ENCODE data around the gene FAM120A.

The FAM120A gene

GRCh38 chr9:93541581-93542349 lies 90.3 kb downstream of the FAM120A start:
- Histone ChIP-seq H3K36me3 (ENCODE audit: control insufficient read depth, insufficient read depth, low read length) (no peaks in the 10 kb centered on the region), H3K4me1 (ENCODE audit: control insufficient read depth, insufficient read depth, low read length) (no peaks in the 10 kb centered on the region), H3K27me3 (ENCODE audit: control insufficient read depth, insufficient read depth, low read length, poor library complexity, severe bottlenecking) (no peaks in the 10 kb centered on the region), H3K4me3 (ENCODE audit: insufficient read depth, low read depth, low read length) (no peak overlapping the region), H3K9me3 (ENCODE audit: control insufficient read depth, low read length) (no peaks in the 10 kb centered on the region), H3K27ac (ENCODE audit: insufficient read depth, low read depth, low read length, poor library complexity, severe bottlenecking) (no peak overlapping the region)
- 94 to 95% methylated on average over 8 of the region's 8 CpGs for WGBS, 2 experiments

- Histone ChIP-seq H3K27ac (ENCODE audit: insufficient read depth, low read depth, low read length, poor library complexity, severe bottlenecking) (no peak overlapping the region), H3K36me3 (ENCODE audit: control insufficient read depth, insufficient read depth, low read length) (no peaks in the 10 kb centered on the region), H3K4me1 (ENCODE audit: control insufficient read depth, insufficient read depth, low read length) (no peaks in the 10 kb centered on the region), H3K9me3 (ENCODE audit: control insufficient read depth, low read length) (no peaks in the 10 kb centered on the region), H3K4me3 (ENCODE audit: insufficient read depth, low read depth, low read length) (no peak overlapping the region), H3K27me3 (ENCODE audit: control insufficient read depth, insufficient read depth, low read length, poor library complexity, severe bottlenecking) (no peaks in the 10 kb centered on the region)
- 92 to 98% methylated on average over 9 of the region's 9 CpGs for WGBS, 2 experiments
Observed at GRCh38 chr9:93543117-93543516, 91.6 kb downstream of the FAM120A start.

GRCh38 chr9:93546356-93546755 lies 94.9 kb downstream of the FAM120A start:
- Histone ChIP-seq H3K9me3 (ENCODE audit: control insufficient read depth, low read length) (no peaks in the 10 kb centered on the region), H3K4me1 (ENCODE audit: control insufficient read depth, insufficient read depth, low read length) (no peaks in the 10 kb centered on the region), H3K27ac (ENCODE audit: insufficient read depth, low read depth, low read length, poor library complexity, severe bottlenecking) (no peak overlapping the region), H3K4me3 (ENCODE audit: insufficient read depth, low read depth, low read length) (no peak overlapping the region), H3K27me3 (ENCODE audit: control insufficient read depth, insufficient read depth, low read length, poor library complexity, severe bottlenecking) (no peaks in the 10 kb centered on the region), H3K36me3 (ENCODE audit: control insufficient read depth, insufficient read depth, low read length) (peaks cover 6% of the 10 kb centered on the region)
- WGBS, 2 experiments, result 71 to 75% methylated on average over 11 of the region's 11 CpGs

- WGBS, 2 experiments, result 94 to 95% methylated on average over 5 of the region's 5 CpGs
- H3K9me3 ChIP-seq (ENCODE audit: control insufficient read depth, low read length), result no peaks in the 10 kb centered on the region
- no peak overlapping the region for H3K4me3 ChIP-seq (ENCODE audit: insufficient read depth, low read depth, low read length)
- H3K4me1 ChIP-seq (ENCODE audit: control insufficient read depth, insufficient read depth, low read length), result no peaks in the 10 kb centered on the region
- no peaks in the 10 kb centered on the region for H3K27me3 ChIP-seq (ENCODE audit: control insufficient read depth, insufficient read depth, low read length, poor library complexity, severe bottlenecking)
- H3K36me3 ChIP-seq (ENCODE audit: control insufficient read depth, insufficient read depth, low read length), result peaks cover 9% of the 10 kb centered on the region
- no peak overlapping the region for H3K27ac ChIP-seq (ENCODE audit: insufficient read depth, low read depth, low read length, poor library complexity, severe bottlenecking)
Observed at GRCh38 chr9:93549611-93550010, 98.1 kb downstream of the FAM120A start.

GRCh38 chr9:93552923-93553322 lies 101.4 kb downstream of the FAM120A start:
- H3K27me3 ChIP-seq (ENCODE audit: control insufficient read depth, insufficient read depth, low read length, poor library complexity, severe bottlenecking), result no peaks in the 10 kb centered on the region
- no peak overlapping the region for H3K27ac ChIP-seq (ENCODE audit: insufficient read depth, low read depth, low read length, poor library complexity, severe bottlenecking)
- H3K4me3 ChIP-seq (ENCODE audit: insufficient read depth, low read depth, low read length), result no peak overlapping the region
- no peaks in the 10 kb centered on the region for H3K9me3 ChIP-seq (ENCODE audit: control insufficient read depth, low read length)
- H3K4me1 ChIP-seq (ENCODE audit: control insufficient read depth, insufficient read depth, low read length), result no peaks in the 10 kb centered on the region
- H3K36me3 ChIP-seq (ENCODE audit: control insufficient read depth, insufficient read depth, low read length), result peaks cover 9% of the 10 kb centered on the region
- WGBS, 2 experiments, result 100% methylated on average over 1 of the region's 1 CpG

- H3K4me3 ChIP-seq (ENCODE audit: insufficient read depth, low read depth, low read length), result no peak overlapping the region
- WGBS, 2 experiments, result 72 to 73% methylated on average over 4 of the region's 4 CpGs
- no peaks in the 10 kb centered on the region for H3K27me3 ChIP-seq (ENCODE audit: control insufficient read depth, insufficient read depth, low read length, poor library complexity, severe bottlenecking)
- no peak overlapping the region for H3K27ac ChIP-seq (ENCODE audit: insufficient read depth, low read depth, low read length, poor library complexity, severe bottlenecking)
- peaks cover 8% of the 10 kb centered on the region for H3K36me3 ChIP-seq (ENCODE audit: control insufficient read depth, insufficient read depth, low read length)
- H3K4me1 ChIP-seq (ENCODE audit: control insufficient read depth, insufficient read depth, low read length), result no peaks in the 10 kb centered on the region
- no peaks in the 10 kb centered on the region for H3K9me3 ChIP-seq (ENCODE audit: control insufficient read depth, low read length)
Observed at GRCh38 chr9:93555370-93555769, 103.9 kb downstream of the FAM120A start.

GRCh38 chr9:93557366-93558137 lies 106.1 kb downstream of the FAM120A start:
- H3K36me3 ChIP-seq (ENCODE audit: control insufficient read depth, insufficient read depth, low read length), result peaks cover 11% of the 10 kb centered on the region
- no peak overlapping the region for H3K27ac ChIP-seq (ENCODE audit: insufficient read depth, low read depth, low read length, poor library complexity, severe bottlenecking)
- no peaks in the 10 kb centered on the region for H3K4me1 ChIP-seq (ENCODE audit: control insufficient read depth, insufficient read depth, low read length)
- no peaks in the 10 kb centered on the region for H3K9me3 ChIP-seq (ENCODE audit: control insufficient read depth, low read length)
- 91 to 93% methylated on average over 15 of the region's 15 CpGs for WGBS, 2 experiments
- H3K4me3 ChIP-seq (ENCODE audit: insufficient read depth, low read depth, low read length), result no peak overlapping the region
- H3K27me3 ChIP-seq (ENCODE audit: control insufficient read depth, insufficient read depth, low read length, poor library complexity, severe bottlenecking), result no peaks in the 10 kb centered on the region

GRCh38 chr9:93558503-93558902 lies 107.0 kb downstream of the FAM120A start:
- Histone ChIP-seq H3K27me3 (ENCODE audit: control insufficient read depth, insufficient read depth, low read length, poor library complexity, severe bottlenecking) (no peaks in the 10 kb centered on the region), H3K27ac (ENCODE audit: insufficient read depth, low read depth, low read length, poor library complexity, severe bottlenecking) (no peak overlapping the region), H3K36me3 (ENCODE audit: control insufficient read depth, insufficient read depth, low read length) (peaks cover 11% of the 10 kb centered on the region), H3K4me1 (ENCODE audit: control insufficient read depth, insufficient read depth, low read length) (no peaks in the 10 kb centered on the region), H3K4me3 (ENCODE audit: insufficient read depth, low read depth, low read length) (no peak overlapping the region), H3K9me3 (ENCODE audit: control insufficient read depth, low read length) (no peaks in the 10 kb centered on the region)
- WGBS, 2 experiments, result 92 to 96% methylated on average over 14 of the region's 14 CpGs

- no peaks in the 10 kb centered on the region for H3K4me1 ChIP-seq (ENCODE audit: control insufficient read depth, insufficient read depth, low read length)
- H3K9me3 ChIP-seq (ENCODE audit: control insufficient read depth, low read length), result no peaks in the 10 kb centered on the region
- peaks cover 11% of the 10 kb centered on the region for H3K36me3 ChIP-seq (ENCODE audit: control insufficient read depth, insufficient read depth, low read length)
- no peaks in the 10 kb centered on the region for H3K27me3 ChIP-seq (ENCODE audit: control insufficient read depth, insufficient read depth, low read length, poor library complexity, severe bottlenecking)
- no peak overlapping the region for H3K4me3 ChIP-seq (ENCODE audit: insufficient read depth, low read depth, low read length)
- H3K27ac ChIP-seq (ENCODE audit: insufficient read depth, low read depth, low read length, poor library complexity, severe bottlenecking), result no peak overlapping the region
- WGBS, 2 experiments, result 93 to 96% methylated on average over 4 of the region's 5 CpGs
Observed at GRCh38 chr9:93560991-93561390, 109.5 kb downstream of the FAM120A start.

- 97 to 98% methylated on average over 2 of the region's 2 CpGs for WGBS, 2 experiments
- Histone ChIP-seq H3K27me3 (ENCODE audit: control insufficient read depth, insufficient read depth, low read length, poor library complexity, severe bottlenecking) (no peaks in the 10 kb centered on the region), H3K9me3 (ENCODE audit: control insufficient read depth, low read length) (no peaks in the 10 kb centered on the region), H3K4me1 (ENCODE audit: control insufficient read depth, insufficient read depth, low read length) (peaks cover 4% of the 10 kb centered on the region), H3K36me3 (ENCODE audit: control insufficient read depth, insufficient read depth, low read length) (peaks cover 11% of the 10 kb centered on the region), H3K4me3 (ENCODE audit: insufficient read depth, low read depth, low read length) (no peak overlapping the region), H3K27ac (ENCODE audit: insufficient read depth, low read depth, low read length, poor library complexity, severe bottlenecking) (no peak overlapping the region)
Observed at GRCh38 chr9:93562157-93562556, 110.7 kb downstream of the FAM120A start.

Measured in ectodermal cell (in vitro differentiated cells).